ENCODE results near the gene GPBP1. TPM values are rescaled to one million over a fixed set of nuclear protein-coding genes. Genes with fewer than 3 reads are reported as not detected.

GPBP1 gene
- total RNA-seq, 1 experiment from 2014 or later: 54.4 TPM

DNA sequence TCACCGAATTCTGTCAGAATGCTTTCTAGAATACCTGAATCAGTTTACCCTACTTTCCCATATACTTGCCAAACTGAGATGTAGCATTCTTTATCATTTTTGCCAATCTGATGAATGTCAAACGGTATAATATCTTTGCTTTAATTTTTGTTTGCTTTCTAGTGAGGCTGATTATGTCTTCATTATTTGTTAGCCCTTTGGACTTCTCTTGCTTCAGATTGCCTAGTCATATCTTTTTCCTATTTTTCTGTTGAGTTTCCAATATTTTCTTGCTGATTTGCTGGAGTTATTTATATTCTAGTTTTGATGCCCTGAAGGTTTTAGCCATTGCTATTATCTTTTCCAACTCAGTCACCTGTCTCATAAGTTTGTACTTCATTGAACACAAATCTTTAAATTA lies 40.3 kb upstream of the GPBP1 start:
- BruUV-seq (replicated peaks): no TSS peak
- TF ChIP-seq, protein P1, sequence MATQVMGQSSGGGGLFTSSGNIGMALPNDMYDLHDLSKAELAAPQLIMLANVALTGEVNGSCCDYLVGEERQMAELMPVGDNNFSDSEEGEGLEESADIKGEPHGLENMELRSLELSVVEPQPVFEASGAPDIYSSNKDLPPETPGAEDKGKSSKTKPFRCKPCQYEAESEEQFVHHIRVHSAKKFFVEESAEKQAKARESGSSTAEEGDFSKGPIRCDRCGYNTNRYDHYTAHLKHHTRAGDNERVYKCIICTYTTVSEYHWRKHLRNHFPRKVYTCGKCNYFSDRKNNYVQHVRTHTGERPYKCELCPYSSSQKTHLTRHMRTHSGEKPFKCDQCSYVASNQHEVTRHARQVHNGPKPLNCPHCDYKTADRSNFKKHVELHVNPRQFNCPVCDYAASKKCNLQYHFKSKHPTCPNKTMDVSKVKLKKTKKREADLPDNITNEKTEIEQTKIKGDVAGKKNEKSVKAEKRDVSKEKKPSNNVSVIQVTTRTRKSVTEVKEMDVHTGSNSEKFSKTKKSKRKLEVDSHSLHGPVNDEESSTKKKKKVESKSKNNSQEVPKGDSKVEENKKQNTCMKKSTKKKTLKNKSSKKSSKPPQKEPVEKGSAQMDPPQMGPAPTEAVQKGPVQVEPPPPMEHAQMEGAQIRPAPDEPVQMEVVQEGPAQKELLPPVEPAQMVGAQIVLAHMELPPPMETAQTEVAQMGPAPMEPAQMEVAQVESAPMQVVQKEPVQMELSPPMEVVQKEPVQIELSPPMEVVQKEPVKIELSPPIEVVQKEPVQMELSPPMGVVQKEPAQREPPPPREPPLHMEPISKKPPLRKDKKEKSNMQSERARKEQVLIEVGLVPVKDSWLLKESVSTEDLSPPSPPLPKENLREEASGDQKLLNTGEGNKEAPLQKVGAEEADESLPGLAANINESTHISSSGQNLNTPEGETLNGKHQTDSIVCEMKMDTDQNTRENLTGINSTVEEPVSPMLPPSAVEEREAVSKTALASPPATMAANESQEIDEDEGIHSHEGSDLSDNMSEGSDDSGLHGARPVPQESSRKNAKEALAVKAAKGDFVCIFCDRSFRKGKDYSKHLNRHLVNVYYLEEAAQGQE (IDR thresholded peaks at IDR 0.05; ENCODE audit: insufficient read depth in 1 of 2, low read depth in 2 of 2, low read length in 1 of 2): no peak
- TF ChIP-seq SIN3A (IDR thresholded peaks at IDR 0.05; ENCODE audit: borderline replicate concordance, insufficient read depth, low read depth, low read length): no peak
- no peak for TF ChIP-seq TCF7L2 (IDR thresholded peaks at IDR 0.05; ENCODE audit: low read depth, low read length)
- no peak for TF ChIP-seq POLR2AphosphoS5 (IDR thresholded peaks at IDR 0.05; ENCODE audit: low read depth, low read length)
- TF ChIP-seq, protein P2, sequence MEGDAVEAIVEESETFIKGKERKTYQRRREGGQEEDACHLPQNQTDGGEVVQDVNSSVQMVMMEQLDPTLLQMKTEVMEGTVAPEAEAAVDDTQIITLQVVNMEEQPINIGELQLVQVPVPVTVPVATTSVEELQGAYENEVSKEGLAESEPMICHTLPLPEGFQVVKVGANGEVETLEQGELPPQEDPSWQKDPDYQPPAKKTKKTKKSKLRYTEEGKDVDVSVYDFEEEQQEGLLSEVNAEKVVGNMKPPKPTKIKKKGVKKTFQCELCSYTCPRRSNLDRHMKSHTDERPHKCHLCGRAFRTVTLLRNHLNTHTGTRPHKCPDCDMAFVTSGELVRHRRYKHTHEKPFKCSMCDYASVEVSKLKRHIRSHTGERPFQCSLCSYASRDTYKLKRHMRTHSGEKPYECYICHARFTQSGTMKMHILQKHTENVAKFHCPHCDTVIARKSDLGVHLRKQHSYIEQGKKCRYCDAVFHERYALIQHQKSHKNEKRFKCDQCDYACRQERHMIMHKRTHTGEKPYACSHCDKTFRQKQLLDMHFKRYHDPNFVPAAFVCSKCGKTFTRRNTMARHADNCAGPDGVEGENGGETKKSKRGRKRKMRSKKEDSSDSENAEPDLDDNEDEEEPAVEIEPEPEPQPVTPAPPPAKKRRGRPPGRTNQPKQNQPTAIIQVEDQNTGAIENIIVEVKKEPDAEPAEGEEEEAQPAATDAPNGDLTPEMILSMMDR (IDR thresholded peaks at IDR 0.05): no peak
- DNase-seq (ENCODE audit: low read depth, low spot score): no peak
- no peak for ATAC-seq
- in situ Hi-C loops (cut with HindIII; ENCODE audit: low pct_unique_long_range_greater_than_20kb, low sequenced_read_pairs) (no loop called here), intact Hi-C loops (cut with micrococcal nuclease; ENCODE audit: unreplicated experiment) (no loop called here)
- CTCF ChIA-PET: no interaction called here
- no peaks in the 10 kb centered on the region for H3K36me3 ChIP-seq (ENCODE audit: control insufficient read depth, insufficient read depth, low read length)
- H3K9me3 ChIP-seq (ENCODE audit: control insufficient read depth, insufficient read depth, low read depth, low read length): no peaks in the 10 kb centered on the region
- H3K27me3 ChIP-seq (ENCODE audit: control insufficient read depth, insufficient read depth, low read length): no peaks in the 10 kb centered on the region
- no peak overlapping the region for H3K27ac ChIP-seq (ENCODE audit: low read length)
- no peaks in the 10 kb centered on the region for H3K4me1 ChIP-seq (ENCODE audit: control insufficient read depth, insufficient read depth, low read length)
- H3K4me3 ChIP-seq (ENCODE audit: low read depth in 2 of 2, low read length in 2 of 2): no peak overlapping the region
- POLR2A ChIA-PET: interaction anchor here (0.6 kb wide), 1 partner anchor 1080 kb away, joined by 3 read pairs; no protein-coding TSS in a partner anchor

DNA sequence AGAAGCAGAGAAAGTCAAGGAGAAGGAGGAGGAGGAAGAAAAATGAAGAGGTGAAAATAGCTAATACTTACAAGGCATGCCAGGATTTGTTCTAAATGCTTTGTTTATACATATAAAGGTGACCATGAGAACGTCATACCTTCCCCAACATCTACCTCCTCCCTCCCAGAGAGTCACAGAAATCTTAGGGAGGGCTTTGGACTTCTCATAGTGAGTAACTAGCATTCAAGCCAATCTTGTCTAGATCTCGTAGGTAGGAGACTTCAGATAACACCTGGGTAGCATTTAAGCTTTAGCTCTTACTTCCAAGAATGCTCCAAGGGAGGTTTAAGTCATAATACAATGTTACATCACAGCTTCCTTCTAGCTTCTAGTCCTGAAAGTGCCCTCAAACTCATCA lies 36.5 kb upstream of the GPBP1 start:
- DNase-seq (ENCODE audit: low read depth, low spot score) (no peak), ATAC-seq (no peak)
- intact Hi-C loops (cut with micrococcal nuclease; ENCODE audit: unreplicated experiment) (no loop called here), in situ Hi-C loops (cut with HindIII; ENCODE audit: low pct_unique_long_range_greater_than_20kb, low sequenced_read_pairs) (no loop called here)
- Histone ChIP-seq H3K27ac (ENCODE audit: low read length) (no peak overlapping the region), H3K4me3 (ENCODE audit: low read depth in 2 of 2, low read length in 2 of 2) (peak overlapping the region; percentile 36 to 60; a peak in 2 of 4 replicates), H3K36me3 (ENCODE audit: control insufficient read depth, insufficient read depth, low read length) (no peaks in the 10 kb centered on the region), H3K27me3 (ENCODE audit: control insufficient read depth, insufficient read depth, low read length) (no peaks in the 10 kb centered on the region), H3K9me3 (ENCODE audit: control insufficient read depth, insufficient read depth, low read depth, low read length) (no peaks in the 10 kb centered on the region), H3K4me1 (ENCODE audit: control insufficient read depth, insufficient read depth, low read length) (no peaks in the 10 kb centered on the region)
- TF ChIP-seq, protein P2 (IDR thresholded peaks at IDR 0.05): no peak
- no peak for TF ChIP-seq SIN3A (IDR thresholded peaks at IDR 0.05; ENCODE audit: borderline replicate concordance, insufficient read depth, low read depth, low read length)
- TF ChIP-seq, protein P1 (IDR thresholded peaks at IDR 0.05; ENCODE audit: insufficient read depth in 1 of 2, low read depth in 2 of 2, low read length in 1 of 2): no peak
- TF ChIP-seq TCF7L2 (IDR thresholded peaks at IDR 0.05; ENCODE audit: low read depth, low read length): no peak
- TF ChIP-seq POLR2AphosphoS5 (IDR thresholded peaks at IDR 0.05; ENCODE audit: low read depth, low read length): no peak
- no TSS peak for BruUV-seq (replicated peaks)
- CTCF ChIA-PET: interaction anchor here (0.6 to 2.0 kb wide), 7 partner anchors 12 to 296 kb away, joined by 3 to 19 read pairs (median 4); no protein-coding TSS in a partner anchor
- POLR2A ChIA-PET: interaction anchor here (0.5 kb wide), 1 partner anchor 92 kb away, joined by 3 read pairs; no protein-coding TSS in a partner anchor
